HUDEP-2 (cell line): Measurements from ENCODE around the gene HSPG2.
"Not testable (repeated sequence)": the region's sequence is repeated elsewhere in the genome, so short reads cannot be mapped to it uniquely, and the experiment has no call there.

Source experiments
- DNase-seq, 76 experiments: peaks; one replicate each; lab custom pipeline; 2025; ENCODE audit not compliant: unreplicated experiment in 76 of 76; lab: John Stamatoyannopoulos, UW

HSPG2 gene

DNA sequence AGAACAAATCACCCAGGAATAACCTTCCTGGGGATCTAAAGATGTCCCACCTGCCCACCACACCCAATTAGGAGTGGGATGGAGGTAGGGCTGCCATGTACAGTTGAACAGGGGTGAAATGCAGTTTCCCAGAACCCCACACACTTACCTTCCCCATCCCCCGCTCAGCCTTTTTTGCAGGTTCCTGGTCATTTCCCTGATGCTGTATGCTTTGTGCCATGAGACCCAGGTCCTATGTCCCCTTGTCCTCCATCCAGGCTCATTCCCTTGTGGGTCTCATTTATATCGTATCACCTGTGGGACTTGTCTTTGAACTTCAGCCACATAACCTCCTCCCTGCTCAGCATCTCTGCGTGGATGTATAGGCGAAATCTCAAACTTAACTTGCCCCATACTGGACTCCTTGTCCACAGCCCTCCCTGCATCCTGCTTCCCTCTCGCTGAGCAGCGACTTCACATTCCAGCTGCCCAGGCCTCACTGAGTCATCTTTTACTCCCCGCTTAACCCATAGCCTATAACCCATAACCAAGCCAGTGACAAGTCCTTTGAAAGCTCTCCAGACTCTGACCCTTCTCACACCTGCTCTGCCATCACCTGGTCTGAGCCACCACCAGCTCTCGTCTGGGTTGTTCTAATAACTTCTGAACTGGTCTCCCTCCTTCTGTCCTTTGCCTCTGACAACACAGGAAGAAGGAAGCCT is 120.4 kb downstream of the HSPG2 start:
- no peak for DNase-seq

- no peak for DNase-seq
Observed at GRCh38 chr1:21815724-21816321, 121.3 kb downstream of the HSPG2 start.

- no peak for DNase-seq
Observed at GRCh38 chr1:21814981-21815582, 122.0 kb downstream of the HSPG2 start.

- no peak for DNase-seq
Observed at GRCh38 chr1:21814241-21814918, 122.7 kb downstream of the HSPG2 start.

- DNase-seq, result no peak
Observed at GRCh38 chr1:21813542-21813941, 123.6 kb downstream of the HSPG2 start.

DNA sequence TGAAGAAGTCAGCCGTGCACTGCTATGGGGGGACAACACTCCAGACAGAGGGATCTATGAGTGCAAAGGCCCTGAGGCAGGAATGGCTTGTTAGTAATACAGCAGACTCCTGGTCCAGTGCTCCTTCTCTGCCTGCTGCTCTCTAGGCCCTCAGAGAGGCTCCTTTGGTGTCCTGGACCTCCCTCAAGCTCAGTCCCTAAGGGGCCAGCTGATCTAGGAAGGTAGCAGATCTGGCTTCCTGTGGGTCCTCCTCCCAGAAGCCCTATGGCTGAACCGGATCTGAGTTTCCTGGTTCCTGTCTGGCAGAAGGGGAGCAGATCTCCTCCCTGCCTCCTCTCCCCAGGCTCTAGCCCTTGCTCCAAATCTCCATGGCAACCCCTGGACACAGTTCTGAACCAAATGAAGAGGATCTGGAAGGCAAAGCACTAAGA is 125.2 kb downstream of the HSPG2 start, which contains the start of gene LDLRAD2:
LDLRAD2 (plus strand) TSS at position 391 of the 431 bp plus-strand sequence. CDS start 187 bp downstream, outside the sequence.
- no peak for DNase-seq

DNA sequence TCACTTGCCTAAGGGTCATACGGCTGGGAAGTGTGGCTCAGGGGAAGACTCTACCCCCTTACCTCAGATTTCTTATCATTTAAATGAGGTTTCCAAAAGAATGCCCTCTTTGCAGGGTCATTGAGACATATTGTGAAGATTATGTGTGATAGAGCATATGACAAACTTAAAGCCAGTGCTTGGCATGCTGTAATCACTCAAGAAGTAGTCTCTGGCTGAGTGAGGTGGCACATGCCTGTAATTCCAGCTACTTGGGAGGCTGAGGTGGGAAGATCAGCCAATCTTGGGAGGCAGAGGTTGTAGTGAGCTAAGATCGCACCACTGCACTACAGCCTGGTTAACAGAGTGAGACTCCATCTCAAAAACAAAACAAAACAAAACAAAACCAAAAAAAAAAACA is 132.6 kb downstream of the HSPG2 start:
- DNase-seq, result no peak

DNA sequence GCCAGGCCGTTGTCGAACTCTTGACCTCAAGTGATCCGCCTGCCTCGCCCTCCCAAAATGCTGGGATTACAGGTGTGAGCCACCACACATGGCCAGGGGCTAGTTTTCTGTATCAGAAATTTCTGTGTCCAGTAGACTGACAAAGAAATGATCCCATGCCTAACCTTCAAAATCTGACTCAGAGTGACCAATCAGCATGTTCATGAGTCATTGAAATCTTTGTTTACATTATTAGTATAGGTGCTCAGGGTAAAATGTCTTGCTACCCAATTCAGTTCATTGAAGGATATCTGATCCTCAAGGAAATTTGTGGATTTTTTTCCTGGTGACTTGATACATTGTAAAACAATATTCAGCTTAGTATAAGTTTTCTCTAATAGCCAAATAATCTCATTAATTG is 136.0 kb downstream of the HSPG2 start:
- DNase-seq, result no peak

DNA sequence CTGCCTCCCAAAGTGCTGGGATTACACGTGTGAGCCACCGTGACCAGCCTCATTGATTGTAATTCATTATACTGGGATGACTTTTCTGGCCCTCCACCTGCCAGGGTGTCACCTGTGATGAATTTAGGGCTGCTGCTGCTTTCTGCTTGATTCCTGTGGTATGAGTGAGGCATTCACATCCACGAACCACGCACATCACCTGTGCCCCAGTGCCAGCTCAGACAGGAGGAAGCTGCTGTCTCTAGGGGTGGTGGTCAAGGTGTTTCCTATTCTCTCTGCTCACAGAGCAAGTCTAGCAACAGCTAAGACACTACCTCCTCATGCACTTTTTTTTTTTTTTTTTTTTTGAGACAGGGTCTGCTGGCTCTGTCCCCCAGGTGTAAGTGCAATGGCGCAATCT is 137.4 kb downstream of the HSPG2 start:
- DNase-seq, result no peak

DNA sequence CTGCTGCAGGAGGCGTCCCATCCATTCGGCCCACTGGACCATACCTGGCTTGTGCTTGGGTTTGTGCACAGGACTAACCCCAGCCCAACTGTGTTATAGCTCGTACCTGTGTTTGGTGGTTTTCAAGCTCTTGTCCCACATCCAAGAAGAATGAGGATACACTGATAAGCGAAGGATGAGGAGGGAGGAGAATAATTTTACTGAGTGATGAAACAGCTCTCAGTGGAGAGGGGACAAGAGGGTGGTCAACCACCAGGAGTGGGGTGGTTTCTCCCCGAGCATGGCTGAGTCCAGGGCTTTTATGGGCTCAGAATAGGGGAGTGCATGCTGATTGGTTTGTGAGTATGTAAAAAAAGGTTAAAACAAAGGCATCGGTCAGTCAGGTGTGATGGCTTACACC is 142.0 kb downstream of the HSPG2 start:
- no peak for DNase-seq

GRCh38 chr1:21794656-21795055 is 142.5 kb downstream of the HSPG2 start:
- no peak for DNase-seq

DNA sequence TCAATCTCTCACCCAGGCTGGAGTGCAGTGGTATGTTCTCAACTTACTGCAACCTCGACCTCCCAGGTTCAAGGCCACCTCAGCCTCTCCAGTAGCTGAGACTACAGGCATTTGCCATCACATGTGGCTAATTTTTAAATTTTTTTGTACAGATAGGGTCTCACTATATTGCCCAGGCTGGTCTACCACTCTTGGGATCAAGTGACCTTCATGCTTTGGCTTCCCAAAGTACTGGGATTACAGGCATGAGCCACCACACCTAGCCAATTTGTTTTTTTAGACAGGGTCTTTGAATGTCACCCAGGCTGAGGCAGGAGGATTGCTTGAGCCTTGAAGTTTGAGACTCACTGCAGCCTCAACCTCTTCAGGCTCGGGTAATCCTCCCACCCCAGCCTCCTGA is 144.0 kb downstream of the HSPG2 start:
- DNase-seq, result no peak

GRCh38 chr1:21786640-21787039 is 150.5 kb downstream of the HSPG2 start:
- no peak for DNase-seq

DNA sequence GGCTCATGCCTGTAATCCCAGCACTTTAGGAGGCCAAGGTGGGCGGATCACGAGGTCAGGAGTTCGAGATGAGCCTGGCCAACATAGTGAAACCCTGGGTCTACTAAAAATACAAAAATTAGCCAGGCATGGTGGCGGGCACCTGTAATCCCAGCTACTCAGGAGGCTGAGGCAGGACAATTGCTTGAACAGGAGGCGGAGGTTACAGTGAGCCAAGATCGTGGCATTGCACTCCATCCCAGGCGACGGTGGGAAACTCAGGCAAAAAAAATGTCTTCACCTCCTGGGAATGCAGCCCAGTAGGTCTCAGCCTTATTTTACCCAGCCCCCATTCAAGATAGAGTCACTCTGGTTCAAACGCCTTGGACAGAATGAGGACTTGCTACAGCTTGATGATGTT is 151.3 kb downstream of the HSPG2 start:
- DNase-seq, result not testable (repeated sequence)

DNA sequence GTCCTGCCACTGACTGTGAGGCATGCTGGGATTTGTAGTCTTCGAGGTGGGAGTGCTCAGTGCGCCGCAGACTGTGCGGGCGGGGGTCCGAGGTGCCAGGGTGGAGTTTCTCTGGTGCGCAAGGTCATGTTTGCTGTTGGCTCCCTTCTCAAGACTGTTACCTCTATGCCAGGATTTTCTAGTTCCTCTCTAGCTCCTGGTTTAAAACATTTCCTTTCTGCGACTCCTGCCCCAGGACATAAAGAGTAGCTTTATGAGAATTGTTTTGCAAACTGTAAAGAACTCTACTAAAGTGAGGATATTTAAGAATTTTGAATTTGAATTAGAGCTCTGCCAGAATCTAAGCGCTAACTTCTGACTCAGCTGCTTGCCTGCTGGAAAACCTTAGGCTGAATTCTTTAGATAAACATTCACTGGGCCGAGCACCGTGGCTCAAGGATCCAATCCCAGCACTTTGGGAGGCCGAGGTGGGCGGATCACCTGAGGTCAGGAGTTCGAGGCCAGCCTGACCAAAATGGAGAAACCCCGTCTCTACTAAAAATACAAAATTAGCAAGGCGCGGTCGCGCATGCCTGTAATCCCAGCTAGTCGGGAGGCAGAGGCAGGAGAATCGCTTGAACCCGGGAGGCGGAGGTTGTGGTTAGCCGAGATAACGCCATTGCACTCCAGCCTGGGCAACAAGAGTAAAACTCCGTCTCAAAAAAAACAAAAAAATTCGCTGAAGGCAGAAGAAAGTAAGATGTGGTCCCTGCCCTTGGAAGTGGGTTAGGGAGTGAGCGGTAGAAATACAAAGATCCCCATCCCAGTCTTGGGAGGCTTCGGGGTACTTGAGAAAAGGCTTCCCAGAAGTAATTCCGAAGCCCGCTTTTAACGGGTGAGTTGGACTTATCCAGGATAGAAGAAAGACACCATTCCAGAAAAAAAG is 153.2 kb downstream of the HSPG2 start:
- DNase-seq, result peak in 36 of 76 experiments; percentile 15 to 96 (median 91)

- peak; percentile 20 to 96 (median 92) for DNase-seq
Observed at GRCh38 chr1:21782868-21783678, 154.0 kb downstream of the HSPG2 start, which contains the start of gene USP48. USP48 (minus strand) TSS chr1:21783149; CDS start chr1:21782957, 192 bp downstream.

- DNase-seq, result peak in 47 of 76 experiments; percentile 10 to 73 (median 41)
Observed at GRCh38 chr1:21782349-21782867, 154.7 kb downstream of the HSPG2 start.

- peak in 8 of 76 experiments; percentile 9 to 44 (median 32) for DNase-seq
Observed at GRCh38 chr1:21781815-21782348, 155.2 kb downstream of the HSPG2 start.
